ENCODE measurements around the gene RAB10.
"Not testable (repeated sequence)": the region's sequence is repeated elsewhere in the genome, so short reads cannot be mapped to it uniquely, and the experiment has no call there.

The RAB10 gene

DNA sequence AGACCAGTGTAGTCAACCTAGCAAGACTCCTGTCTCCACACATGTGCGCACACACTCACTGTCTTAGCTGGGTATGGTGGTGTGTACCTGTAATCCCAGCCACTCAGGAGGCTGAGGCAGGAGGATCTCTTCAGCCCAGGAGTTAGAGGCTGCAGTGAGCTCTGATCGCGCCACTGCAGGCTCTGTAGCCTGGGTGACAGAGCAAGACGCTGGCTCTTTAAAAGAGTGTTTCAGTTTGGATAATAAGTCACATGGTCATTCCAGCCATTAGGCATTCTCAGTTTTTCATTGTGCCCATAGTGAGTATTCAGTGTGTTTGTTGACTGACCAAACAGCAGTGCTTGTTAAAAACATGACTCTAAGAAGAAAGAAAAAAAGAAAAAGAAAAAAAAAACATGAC, 31.0 kb downstream of the RAB10 start:
- no peak for FAIRE-seq

DNA sequence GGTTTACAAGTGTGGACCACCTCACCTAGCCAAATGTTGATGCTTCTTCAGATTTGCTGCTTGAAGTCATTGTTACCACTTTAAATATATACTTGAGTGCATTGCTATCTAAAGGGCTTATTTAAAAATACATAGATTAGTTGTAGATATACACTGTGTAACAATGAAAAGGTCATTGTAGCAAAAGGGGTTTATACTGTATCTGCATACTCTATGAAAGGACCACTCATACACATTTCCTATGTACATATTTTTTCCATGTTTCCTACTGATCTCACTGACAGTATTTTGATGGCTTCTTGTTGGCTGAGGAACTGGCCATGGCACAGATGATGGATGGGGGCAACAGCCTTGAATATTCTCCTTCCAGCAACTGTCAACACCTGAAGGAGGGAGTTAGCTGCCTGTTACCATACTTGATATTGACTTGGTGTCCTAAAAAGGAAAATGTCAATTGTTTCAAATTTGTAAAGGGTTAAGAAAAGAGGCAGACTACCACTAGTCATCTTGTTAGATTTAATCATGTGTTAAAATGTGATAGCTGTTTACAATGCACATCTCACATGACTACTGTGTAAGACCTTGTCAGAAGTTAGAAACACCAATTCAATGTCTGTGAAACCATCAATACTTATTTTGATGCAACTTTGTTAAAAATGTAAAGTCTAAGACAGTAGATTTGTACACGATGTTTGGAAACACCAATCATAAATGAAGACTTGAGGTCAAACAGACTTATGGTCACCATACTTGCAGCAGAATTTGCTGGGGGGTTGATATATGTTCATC, 33.5 kb downstream of the RAB10 start:
- FAIRE-seq: no peak

- FAIRE-seq: no peak
Observed at GRCh38 chr2:26067980-26068507, 34.2 kb downstream of the RAB10 start.

DNA sequence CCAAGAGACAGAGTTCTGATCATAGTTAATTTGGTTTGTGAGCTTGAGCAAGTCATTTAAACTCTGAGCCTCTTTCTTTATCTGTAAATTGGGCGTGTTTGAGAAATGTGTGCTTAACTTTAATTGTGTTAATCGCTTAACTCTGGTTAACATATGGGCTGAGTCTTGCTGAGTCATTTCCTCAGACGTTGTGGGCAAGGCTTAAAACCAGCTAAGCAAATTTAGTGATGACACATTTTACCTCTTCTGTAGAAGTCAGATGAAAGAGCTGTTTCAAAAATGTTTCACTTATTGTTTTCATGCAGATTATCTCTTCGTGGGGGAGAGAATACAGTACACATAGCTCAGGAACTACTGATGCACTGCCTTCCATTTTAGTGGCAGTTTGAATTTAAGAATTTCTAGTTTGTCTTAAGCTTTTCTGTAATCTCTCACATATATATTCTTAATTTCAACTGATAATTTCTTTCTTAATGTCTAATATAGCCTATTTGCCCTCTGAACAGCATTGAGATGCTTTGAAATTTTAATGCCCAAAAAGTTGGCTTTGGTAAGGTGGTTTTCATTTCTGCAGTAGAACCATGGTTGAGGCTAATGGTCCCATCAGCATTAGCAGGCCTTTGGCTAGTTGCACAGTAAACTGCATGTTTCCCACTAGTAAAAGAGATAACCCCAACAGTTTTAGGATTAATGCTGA, 34.9 kb downstream of the RAB10 start:
- FAIRE-seq: no peak

GRCh38 chr2:26070730-26071129, 36.8 kb downstream of the RAB10 start:
- FAIRE-seq: no peak

DNA sequence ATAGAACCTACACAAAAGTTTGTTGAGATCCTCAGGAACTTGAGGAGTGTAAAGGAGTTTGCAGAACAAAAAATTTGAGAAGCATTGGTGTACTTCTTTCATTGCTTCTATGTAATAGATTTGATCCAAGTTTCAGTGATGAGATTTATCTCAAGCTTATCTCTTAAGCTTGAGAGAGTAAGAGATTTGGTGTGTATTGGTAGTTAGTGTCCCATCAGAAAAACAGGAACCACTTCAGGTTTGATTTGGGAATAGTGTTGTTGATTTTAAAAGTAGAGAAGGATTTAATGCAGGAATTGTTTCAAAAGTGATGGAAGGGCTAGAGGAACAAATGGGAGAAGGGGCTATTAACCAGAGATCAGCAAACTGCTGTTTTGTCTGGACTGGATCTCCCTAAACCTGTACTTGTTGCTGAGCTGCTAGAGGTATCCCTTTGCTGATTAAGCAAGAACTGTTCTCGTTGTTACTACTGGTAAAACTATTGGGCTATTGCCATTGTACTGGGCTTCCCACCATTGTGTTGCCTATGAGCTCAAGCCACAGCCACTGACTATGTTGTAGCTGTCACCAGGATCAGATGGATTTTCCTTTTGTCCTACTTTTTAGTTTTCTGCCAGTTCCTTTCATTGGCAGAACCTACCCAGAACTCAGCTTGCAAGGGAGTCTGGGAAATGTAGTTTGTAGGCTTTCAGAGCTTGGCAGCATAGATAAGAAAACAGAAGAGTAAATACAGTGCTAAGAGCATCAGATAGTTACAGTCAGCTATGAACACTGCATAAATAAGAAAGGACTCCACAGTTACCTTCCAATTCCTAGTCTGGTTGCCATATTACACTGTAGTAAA, 39.3 kb downstream of the RAB10 start:
- no peak for FAIRE-seq

DNA sequence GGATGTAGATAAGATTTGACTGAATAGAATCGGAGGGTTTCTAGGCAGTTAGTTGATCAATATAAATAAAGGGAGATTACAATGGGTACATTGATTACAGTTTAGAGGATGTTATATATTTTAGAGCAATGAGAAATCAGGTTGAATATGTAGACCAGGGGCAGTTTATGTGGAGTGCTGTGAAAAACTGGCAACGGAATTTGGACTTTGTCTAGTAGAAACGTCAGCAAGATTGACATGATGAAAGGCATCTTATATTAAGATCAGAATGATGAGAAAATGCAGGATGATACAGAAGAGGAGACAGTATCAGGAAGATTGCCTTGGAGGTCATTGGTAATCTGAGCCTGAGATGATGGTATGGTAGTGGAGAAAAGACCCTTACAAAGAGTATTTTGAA, 39.9 kb downstream of the RAB10 start:
- FAIRE-seq: no peak

DNA sequence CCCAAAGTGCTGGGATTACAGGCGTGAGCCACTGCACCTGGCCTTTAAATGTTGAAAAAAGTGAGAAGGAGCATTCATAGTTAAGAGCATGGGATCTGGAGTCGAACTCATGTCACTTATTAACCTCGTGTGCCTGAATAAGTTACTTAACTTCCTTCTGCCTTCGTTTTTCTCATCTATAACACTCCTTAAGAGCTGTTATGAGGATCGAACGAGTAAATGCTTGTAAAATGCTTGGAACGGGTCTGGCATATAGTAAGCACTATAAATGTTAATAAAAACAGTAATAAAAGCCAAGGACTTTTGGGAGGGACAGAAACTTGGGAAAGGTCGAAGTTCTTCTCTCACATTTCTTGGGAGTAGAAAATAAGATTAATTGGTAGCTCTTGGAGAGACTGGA, 40.8 kb downstream of the RAB10 start:
- peak; percentile 70 for FAIRE-seq

DNA sequence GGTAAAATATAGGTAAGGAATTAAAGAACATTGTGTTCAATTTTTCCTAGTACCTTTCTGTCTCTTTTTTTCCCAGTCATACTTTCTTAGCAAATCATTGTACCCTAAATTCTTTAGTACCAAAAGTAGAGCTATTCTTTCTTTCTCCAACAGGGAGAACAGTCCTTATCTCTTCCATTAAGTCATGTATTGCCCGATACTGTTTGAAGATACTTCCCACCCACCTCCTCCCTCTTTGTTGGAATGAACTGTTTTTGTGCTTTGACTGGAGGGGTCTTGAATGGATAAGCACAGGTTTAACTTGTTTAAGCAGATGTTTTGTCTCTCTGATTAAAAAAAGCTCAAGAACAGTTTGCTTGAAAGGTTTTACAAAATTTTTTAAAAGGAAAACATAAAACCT, 41.3 kb downstream of the RAB10 start:
- no peak for FAIRE-seq

DNA sequence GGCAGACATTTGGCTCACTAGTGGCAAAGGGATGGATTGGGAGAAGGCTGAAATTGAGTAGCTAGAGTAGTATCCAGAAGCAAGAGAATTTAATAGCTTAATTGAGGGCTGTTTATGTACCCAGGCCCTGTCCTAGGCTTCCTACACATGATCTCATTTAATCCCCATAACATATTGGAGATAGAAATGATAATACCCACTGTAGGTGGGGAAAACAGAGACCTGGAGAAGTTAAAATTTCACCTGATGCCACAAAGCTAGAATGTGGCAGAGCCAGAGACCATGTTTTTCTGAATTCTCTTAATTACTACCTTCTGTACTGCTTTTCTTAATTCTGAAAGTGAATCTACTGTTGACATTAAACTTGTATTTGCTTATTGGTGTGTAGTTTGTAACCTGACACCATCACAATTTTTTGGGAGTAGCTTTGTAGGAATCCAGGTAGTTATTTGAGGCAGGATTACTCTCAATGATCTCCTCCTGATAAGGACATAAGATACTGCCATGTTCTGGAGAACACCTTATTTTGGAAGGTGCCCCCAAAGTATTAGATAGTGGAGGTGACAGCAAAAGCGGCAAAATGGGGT, 42.2 kb downstream of the RAB10 start:
- no peak for FAIRE-seq

GRCh38 chr2:26077291-26077690, 43.4 kb downstream of the RAB10 start:
- FAIRE-seq: no peak

- FAIRE-seq: no peak
Observed at GRCh38 chr2:26078939-26079338, 45.1 kb downstream of the RAB10 start.

DNA sequence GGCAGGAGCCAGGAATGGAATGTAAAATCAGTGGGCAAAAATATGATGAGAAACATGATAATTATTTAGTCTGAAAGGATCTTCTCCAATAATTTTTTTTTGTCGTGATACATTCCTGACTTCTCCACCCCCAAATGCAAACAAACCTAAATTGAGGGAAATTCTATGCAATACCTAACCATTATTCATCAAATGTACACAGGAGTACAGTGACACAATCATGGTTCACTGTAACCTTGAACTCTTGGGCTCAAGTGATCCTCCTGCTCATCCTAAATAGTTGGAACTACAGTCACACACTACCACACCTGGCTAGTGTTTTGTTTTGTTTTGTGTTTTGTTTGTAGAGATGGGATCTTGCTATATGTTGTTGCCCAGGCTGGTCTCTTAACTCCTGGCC, 46.5 kb downstream of the RAB10 start:
- FAIRE-seq: no peak

DNA sequence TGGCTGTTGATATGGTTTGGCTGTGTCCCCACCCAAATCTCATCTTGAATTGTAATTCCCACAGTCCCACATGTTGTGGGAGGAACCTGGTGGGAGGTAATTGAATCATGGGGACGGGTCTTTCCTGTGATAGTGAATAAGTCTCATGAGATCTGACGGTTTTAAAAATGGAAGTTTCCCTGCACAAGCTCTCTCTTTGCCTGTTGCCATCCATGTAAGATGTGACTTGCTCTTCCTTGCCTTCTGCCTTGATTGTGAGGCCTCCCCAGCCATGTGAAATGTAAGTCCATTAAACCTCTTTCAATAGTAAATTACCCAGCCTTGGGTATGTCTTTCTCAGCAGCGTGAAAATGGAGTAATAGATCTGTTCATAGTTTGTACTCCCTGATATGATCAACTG, 47.0 kb downstream of the RAB10 start:
- FAIRE-seq: not testable (repeated sequence)

DNA sequence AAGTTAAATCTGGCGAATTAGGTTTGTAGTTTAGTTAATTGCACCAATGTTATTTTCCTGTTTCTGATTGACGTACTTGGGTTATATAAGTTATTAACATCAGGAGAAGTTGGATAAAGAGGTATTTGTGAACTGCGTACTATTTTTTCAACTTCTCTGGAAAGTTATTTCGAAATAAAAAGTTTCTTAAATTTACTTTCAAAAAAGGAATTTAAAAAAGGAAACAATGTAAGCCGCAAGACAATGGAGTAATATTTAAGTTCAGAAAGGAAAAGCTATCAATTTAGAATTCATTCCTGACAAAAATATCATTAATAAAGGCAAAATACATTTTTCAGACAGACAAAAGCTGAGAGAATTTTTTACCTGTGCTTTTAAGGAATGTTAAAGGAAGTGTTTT, 47.7 kb downstream of the RAB10 start:
- FAIRE-seq: no peak

- FAIRE-seq: no peak
Observed at GRCh38 chr2:26086155-26086637, 52.3 kb downstream of the RAB10 start.

DNA sequence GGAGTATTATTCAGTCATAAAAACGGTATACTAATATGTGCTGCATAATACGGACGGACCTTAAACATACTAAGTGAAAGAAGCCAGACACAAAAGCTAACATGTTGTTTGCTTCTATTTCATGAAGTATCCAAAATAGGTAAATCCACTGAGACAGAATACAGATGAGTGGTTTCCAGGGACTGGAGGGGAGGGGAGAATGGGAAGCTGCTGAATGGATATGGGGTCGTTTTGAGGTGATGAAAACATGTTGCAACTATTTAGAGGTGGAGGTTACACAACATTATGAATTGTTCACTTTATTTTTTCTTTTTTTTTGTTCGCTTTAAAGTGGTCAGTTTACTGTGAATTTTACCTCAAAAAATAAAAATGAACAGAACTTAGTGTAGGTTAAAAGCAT, 52.9 kb downstream of the RAB10 start:
- no peak for FAIRE-seq

DNA sequence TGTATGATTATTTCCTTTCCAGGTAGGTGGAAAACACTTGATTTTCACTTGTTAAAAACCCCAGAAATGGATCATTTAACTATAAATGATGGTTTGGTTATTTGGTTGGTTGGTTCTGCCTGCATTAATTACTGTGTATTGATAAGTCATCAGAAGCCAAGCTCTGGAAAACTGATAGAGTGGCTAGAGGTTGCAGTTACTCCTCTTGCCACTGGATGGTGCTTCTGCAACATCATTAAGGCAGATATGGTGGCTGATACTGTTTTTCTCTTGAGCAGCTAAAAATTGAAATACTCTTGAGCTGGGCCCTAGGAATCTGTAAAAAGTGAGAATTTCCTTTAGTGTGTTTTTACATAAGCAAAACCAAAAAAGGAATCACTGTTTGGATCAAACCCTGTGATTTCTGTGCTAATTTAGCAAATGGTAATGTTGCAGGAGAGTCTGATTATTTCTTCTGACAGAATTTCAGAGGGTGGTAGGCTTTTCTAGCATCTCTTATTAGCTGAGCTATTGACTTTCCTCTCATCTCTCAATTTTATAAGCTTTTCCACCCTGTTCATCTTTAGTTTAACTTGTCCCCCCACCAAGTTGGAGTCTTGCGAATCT, 54.3 kb downstream of the RAB10 start:
- FAIRE-seq: no peak

DNA sequence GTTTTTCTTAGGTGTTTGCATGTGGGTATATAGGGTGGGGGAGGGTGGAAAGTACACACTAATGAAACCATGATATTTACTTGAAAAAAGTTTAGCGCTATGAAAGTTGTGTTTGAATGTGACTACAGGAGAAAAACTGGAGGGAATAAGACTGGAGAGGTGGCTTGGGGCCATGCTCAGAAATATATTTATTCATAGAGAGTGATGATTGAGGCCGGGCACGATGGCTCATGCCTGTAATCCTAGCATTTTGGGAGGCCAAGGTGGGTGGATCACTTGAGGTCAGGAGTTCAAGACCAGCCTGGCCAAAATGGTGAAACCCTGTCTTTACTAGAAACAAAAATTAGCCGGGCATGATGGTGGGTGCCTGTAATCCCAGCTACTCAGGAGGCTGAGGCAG, 55.0 kb downstream of the RAB10 start:
- not testable (repeated sequence) for FAIRE-seq

GRCh38 chr2:26089337-26089736, 55.5 kb downstream of the RAB10 start:
- FAIRE-seq: no peak

GRCh38 chr2:26095758-26096157, 61.9 kb downstream of the RAB10 start:
- FAIRE-seq: no peak

GRCh38 chr2:26099933-26100332, 66.0 kb downstream of the RAB10 start:
- no peak for FAIRE-seq
